Natural killer cell (primary cell): Measurements from ENCODE around the gene SLC23A2. TPM values are rescaled to one million over a fixed set of nuclear protein-coding genes. Genes with fewer than 3 reads are reported as not detected.

ENCODE experiments used
- ATAC-seq, 3 donors: fragments of 150-1000 bp in 2 of 3; fragments of 200-7000 bp in 1 of 3; cut with Tn5 transposase; 1 replicate in 1 of 3; 2 replicates in 2 of 3; pipeline ENCODE4 v1.10.0; 2021; ENCODE audit warnings: mild to moderate bottlenecking in 2 of 3, moderate library complexity in 2 of 3
- DNase-seq, 2 donors: peaks; one replicate each; pipeline versions ENCODE4 v3.0.0 to v3.0.0-alpha.2; 2013 to 2021; ENCODE audit warnings: mixed read lengths in 1 of 2
- H3K27ac ChIP-seq: one replicate; pipeline ENCODE4 v1.5.1; 2013; ENCODE audit warnings: mild to moderate bottlenecking, low read length
- H3K27me3 ChIP-seq: one replicate; pipeline ENCODE4 v1.6.1; 2013; ENCODE audit warnings: low read length; ENCODE audit not compliant: control insufficient read depth, insufficient read depth
- H3K36me3 ChIP-seq: one replicate; pipeline ENCODE4 v1.6.1; 2013; ENCODE audit warnings: low read length; ENCODE audit not compliant: control insufficient read depth, insufficient read depth
- H3K4me1 ChIP-seq: one replicate; pipeline ENCODE4 v1.6.1; 2013; ENCODE audit warnings: low read length; ENCODE audit not compliant: control insufficient read depth, insufficient read depth
- H3K4me3 ChIP-seq: one replicate; pipeline ENCODE4 v1.5.1; 2013; ENCODE audit warnings: low read length
- H3K9me3 ChIP-seq: one replicate; pipeline ENCODE4 v1.6.1; 2013; ENCODE audit warnings: low read length; ENCODE audit not compliant: control insufficient read depth, insufficient read depth
- H3K27ac Mint-ChIP-seq, 2 donors: one replicate each; pipeline ENCODE4 v1.8.0; 2022; ENCODE audit warnings: mild to moderate bottlenecking in 2 of 2, mixed read lengths in 2 of 2, moderate library complexity in 1 of 2
- H3K27me3 Mint-ChIP-seq, 2 donors: one replicate each; pipeline ENCODE4 v1.8.0; 2022; ENCODE audit warnings: low read depth in 2 of 2, mixed read lengths in 2 of 2
- H3K36me3 Mint-ChIP-seq: one replicate; pipeline ENCODE4 v1.8.0; 2022; ENCODE audit warnings: mixed read lengths
- H3K4me1 Mint-ChIP-seq, 2 donors: one replicate each; pipeline ENCODE4 v1.8.0; 2022; ENCODE audit warnings: mixed read lengths in 2 of 2
- H3K4me3 Mint-ChIP-seq: one replicate; pipeline ENCODE4 v1.8.0; 2022; ENCODE audit warnings: mild to moderate bottlenecking, moderate library complexity, mixed read lengths
- H3K9me3 Mint-ChIP-seq, 2 donors: one replicate each; pipeline ENCODE4 v1.8.0; 2022; ENCODE audit warnings: mixed read lengths in 2 of 2
- WGBS: methylation state at CpG from one replicate; pipeline ENCODE4 v1.1.7; 2013; ENCODE audit warnings: missing lambda C conversion rate; ENCODE audit not compliant: insufficient coverage; 5-methylcytosine and 5-hydroxymethylcytosine counted together
- intact Hi-C: fragments of 100-400 bp; cut with micrococcal nuclease; formaldehyde crosslinking; loops from one replicate; pipeline ENCODE4 v1.14.2; 2022
- total RNA-seq, 4 donors: library from RNA; stranded (reverse); fragments of 120-200 nt in 1 of 4; gene quantifications; one replicate each; pipeline versions ENCODE4 v1.2.3 to v1.2.4, GENCODE V29; 2013 to 2022
- TF ChIP-seq, protein P1 (sequence below): fragments of 200-600 bp; IDR thresholded peaks from one replicate; pipeline ENCODE4 v1.8.0; 2022; ENCODE audit warnings: antibody characterized with exemption

SLC23A2 gene
- total RNA-seq, 3 donors from 2014 or later (not counting 1 experiment from before 2014, with no cell fraction given) = 21.8 to 31.5 (median 26.0) TPM

DNA sequence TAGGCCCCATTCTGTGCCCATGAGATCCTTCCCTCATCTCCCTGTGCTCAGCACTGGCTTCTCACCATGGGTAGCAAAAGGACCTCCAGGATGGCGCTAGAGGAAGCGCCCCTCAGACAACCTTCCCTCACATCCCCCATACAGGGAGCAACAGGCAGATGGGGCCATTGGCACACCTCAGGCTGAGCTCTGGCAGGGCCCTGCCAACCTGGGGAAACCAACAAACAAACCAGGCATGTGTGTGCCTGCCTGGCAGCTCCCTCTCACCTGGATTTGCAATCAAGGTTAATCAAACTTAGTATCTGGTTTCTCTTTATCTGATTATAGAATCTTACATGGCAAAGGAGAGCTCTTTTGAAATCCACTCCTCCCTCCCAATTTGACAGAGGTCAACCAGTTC, 134.9 kb downstream of the SLC23A2 start:
- intact Hi-C loops = no loop called here

DNA sequence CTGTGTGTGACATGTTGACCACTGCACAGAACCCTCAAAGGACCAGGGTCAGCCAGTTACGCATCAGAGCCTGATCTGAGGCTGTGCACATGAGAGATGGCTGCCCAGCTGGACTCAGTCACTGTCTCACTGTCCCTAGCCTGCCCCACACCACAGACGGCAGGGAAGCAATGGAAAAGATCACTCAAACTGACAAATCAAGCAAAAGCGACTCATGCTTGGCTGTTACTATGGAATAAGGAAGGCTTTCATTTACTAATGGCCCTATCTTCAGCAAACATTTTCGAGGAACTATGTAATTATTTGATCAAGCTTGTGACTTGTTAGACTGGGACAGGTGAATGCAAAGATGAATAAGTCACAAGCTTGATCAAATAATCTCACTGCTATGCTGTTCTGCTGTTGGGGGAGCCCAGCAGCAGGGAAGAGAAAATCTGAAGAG, 137.0 kb downstream of the SLC23A2 start:
- TF ChIP-seq, protein P1, sequence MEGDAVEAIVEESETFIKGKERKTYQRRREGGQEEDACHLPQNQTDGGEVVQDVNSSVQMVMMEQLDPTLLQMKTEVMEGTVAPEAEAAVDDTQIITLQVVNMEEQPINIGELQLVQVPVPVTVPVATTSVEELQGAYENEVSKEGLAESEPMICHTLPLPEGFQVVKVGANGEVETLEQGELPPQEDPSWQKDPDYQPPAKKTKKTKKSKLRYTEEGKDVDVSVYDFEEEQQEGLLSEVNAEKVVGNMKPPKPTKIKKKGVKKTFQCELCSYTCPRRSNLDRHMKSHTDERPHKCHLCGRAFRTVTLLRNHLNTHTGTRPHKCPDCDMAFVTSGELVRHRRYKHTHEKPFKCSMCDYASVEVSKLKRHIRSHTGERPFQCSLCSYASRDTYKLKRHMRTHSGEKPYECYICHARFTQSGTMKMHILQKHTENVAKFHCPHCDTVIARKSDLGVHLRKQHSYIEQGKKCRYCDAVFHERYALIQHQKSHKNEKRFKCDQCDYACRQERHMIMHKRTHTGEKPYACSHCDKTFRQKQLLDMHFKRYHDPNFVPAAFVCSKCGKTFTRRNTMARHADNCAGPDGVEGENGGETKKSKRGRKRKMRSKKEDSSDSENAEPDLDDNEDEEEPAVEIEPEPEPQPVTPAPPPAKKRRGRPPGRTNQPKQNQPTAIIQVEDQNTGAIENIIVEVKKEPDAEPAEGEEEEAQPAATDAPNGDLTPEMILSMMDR = no peak
- peaks cover 13% of the 10 kb centered on the region for H3K36me3 Mint-ChIP-seq
- H3K9me3 Mint-ChIP-seq = no peaks in the 10 kb centered on the region
- Histone ChIP-seq H3K27ac (no peak overlapping the region), H3K4me1 (no peaks in the 10 kb centered on the region), H3K4me3 (no peak overlapping the region), H3K9me3 (no peaks in the 10 kb centered on the region), H3K27me3 (no peaks in the 10 kb centered on the region), H3K36me3 (peaks cover 35% of the 10 kb centered on the region)
- intact Hi-C loops = no loop called here
- WGBS = 100% methylated on average over 3 of the region's 4 CpGs
- H3K4me3 Mint-ChIP-seq = no peak overlapping the region
- ATAC-seq (no peak), DNase-seq (no peak)
- H3K4me1 Mint-ChIP-seq = no peaks in the 10 kb centered on the region
- H3K27me3 Mint-ChIP-seq = no peaks in the 10 kb centered on the region
- no peak overlapping the region for H3K27ac Mint-ChIP-seq

More for the DNA sequence above, 134.9 kb downstream of the SLC23A2 start:
- Mint-ChIP-seq H3K36me3 (peaks cover 10% of the 10 kb centered on the region), H3K4me3 (no peak overlapping the region), H3K27ac (no peak overlapping the region), H3K9me3 (no peaks in the 10 kb centered on the region), H3K27me3 (no peaks in the 10 kb centered on the region), H3K4me1 (no peaks in the 10 kb centered on the region)
- H3K9me3 ChIP-seq = no peaks in the 10 kb centered on the region
- no peak overlapping the region for H3K27ac ChIP-seq
- no peak overlapping the region for H3K4me3 ChIP-seq
- WGBS = 100% methylated on average over 2 of the region's 2 CpGs
- TF ChIP-seq, protein P1 = no peak
- no peaks in the 10 kb centered on the region for H3K4me1 ChIP-seq
- ATAC-seq (no peak), DNase-seq (no peak)
- no peaks in the 10 kb centered on the region for H3K27me3 ChIP-seq
- H3K36me3 ChIP-seq = peaks cover 30% of the 10 kb centered on the region

DNA sequence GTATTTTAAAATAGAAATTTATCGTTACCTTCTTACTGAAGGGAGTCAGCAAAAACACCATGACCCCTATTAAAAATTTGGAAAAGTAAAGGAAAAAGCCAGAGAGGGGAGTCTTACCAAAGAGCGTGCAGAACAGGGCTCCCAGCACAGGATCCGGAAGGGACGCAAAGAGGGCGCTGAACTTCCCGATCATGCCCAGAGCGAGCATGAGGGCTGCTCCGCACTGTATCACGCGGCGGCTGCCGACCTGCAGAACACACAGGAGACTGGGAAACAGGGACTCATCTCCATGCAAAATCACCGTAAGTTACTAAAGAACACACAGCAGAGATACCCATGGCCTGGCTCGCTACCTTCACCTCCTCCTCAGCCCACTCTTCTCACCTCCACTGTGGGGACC, 138.6 kb downstream of the SLC23A2 start:
- Mint-ChIP-seq H3K9me3 (no peaks in the 10 kb centered on the region), H3K27me3 (no peaks in the 10 kb centered on the region), H3K4me3 (no peak overlapping the region), H3K36me3 (peaks cover 7% of the 10 kb centered on the region), H3K4me1 (no peaks in the 10 kb centered on the region), H3K27ac (no peak overlapping the region)
- Histone ChIP-seq H3K27me3 (no peaks in the 10 kb centered on the region), H3K36me3 (peaks cover 44% of the 10 kb centered on the region), H3K27ac (no peak overlapping the region), H3K9me3 (no peaks in the 10 kb centered on the region), H3K4me3 (no peak overlapping the region), H3K4me1 (no peaks in the 10 kb centered on the region)
- TF ChIP-seq, protein P1 = no peak
- intact Hi-C loops = no loop called here
- ATAC-seq (no peak), DNase-seq (no peak)
- WGBS = 91% methylated on average over 13 of the region's 14 CpGs

DNA sequence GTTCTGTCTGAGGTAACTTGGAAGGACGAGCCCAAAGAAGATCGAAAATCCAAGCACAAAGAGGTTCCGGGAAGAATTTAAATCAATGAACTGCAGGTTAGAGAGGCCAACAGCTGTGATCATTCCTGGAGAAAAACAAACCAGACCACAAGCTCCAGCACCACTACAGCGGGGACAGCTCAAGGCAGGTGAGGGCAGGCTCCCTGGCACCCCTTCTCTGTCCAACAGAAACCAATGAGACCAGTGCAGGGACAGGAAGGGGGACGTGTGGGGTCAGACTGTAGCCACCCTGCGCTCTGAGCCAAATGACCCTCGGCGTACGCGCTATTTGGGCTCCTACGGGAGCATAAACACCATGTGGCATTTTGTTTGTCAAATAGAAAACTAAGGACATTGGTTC, 139.3 kb downstream of the SLC23A2 start:
- Mint-ChIP-seq H3K36me3 (peaks cover 7% of the 10 kb centered on the region), H3K27ac (no peak overlapping the region), H3K4me1 (no peaks in the 10 kb centered on the region), H3K27me3 (no peaks in the 10 kb centered on the region), H3K4me3 (no peak overlapping the region), H3K9me3 (no peaks in the 10 kb centered on the region)
- ATAC-seq = no peak
- no peaks in the 10 kb centered on the region for H3K9me3 ChIP-seq
- no peak overlapping the region for H3K27ac ChIP-seq
- 92% methylated on average over 11 of the region's 11 CpGs for WGBS
- DNase-seq = no peak
- TF ChIP-seq, protein P1 = no peak
- intact Hi-C loops = no loop called here
- no peak overlapping the region for H3K4me3 ChIP-seq
- no peaks in the 10 kb centered on the region for H3K27me3 ChIP-seq
- H3K36me3 ChIP-seq = peaks cover 47% of the 10 kb centered on the region
- no peaks in the 10 kb centered on the region for H3K4me1 ChIP-seq
